Peyer's patch (tissue), 4 donors: ENCODE measurements around the gene TMEM140.

Experiments used
- POLR2A ChIP-seq, 2 donors: fragments of 450-650 bp; IDR thresholded peaks; one replicate each; pipeline ENCODE4 v1.5.1; 2017; ENCODE audit warnings: antibody characterized with exemption in 2 of 2, mild to moderate bottlenecking in 2 of 2, moderate library complexity in 2 of 2
- TF ChIP-seq, protein P1 (sequence below), 6 experiments: fragments of 450-650 bp in 4 of 6; fragments of 200-600 bp in 2 of 6; sonication (generic) in 1 of 6; IDR thresholded peaks; one replicate each; pipeline ENCODE4 v1.5.1; 2017 to 2019; ENCODE audit warnings: antibody characterized with exemption in 6 of 6, mild to moderate bottlenecking in 3 of 6, moderate library complexity in 1 of 6

DNA sequence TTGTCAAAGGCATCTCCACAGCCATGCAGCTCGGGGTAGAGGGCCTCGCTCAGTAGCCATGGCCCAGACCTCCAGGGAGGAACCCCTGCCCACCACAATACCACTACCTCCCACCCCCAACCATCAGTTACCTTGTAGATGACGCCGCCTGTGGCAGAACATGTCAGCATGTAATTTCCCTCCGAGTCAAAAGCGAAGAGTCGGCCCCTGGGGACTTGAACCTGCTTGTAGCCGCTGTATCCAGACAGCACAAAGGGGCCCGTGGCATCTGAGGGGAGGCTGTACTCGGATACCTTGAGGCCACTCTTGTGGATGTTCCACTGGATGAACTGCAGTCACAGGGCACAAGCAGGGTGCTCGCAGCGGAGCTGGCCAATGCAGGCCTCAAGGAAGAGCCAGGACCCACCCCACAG lies 39.0 kb downstream of the TMEM140 start:
- TF ChIP-seq, protein P1, sequence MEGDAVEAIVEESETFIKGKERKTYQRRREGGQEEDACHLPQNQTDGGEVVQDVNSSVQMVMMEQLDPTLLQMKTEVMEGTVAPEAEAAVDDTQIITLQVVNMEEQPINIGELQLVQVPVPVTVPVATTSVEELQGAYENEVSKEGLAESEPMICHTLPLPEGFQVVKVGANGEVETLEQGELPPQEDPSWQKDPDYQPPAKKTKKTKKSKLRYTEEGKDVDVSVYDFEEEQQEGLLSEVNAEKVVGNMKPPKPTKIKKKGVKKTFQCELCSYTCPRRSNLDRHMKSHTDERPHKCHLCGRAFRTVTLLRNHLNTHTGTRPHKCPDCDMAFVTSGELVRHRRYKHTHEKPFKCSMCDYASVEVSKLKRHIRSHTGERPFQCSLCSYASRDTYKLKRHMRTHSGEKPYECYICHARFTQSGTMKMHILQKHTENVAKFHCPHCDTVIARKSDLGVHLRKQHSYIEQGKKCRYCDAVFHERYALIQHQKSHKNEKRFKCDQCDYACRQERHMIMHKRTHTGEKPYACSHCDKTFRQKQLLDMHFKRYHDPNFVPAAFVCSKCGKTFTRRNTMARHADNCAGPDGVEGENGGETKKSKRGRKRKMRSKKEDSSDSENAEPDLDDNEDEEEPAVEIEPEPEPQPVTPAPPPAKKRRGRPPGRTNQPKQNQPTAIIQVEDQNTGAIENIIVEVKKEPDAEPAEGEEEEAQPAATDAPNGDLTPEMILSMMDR (IDR thresholded peaks at IDR 0.05) = no peak
- TF ChIP-seq POLR2A (IDR thresholded peaks at IDR 0.05) = no peak
